Stimulated activated CD8-positive, alpha-beta memory T cell treated with anti-CD3 and anti-CD28 coated beads, Interleukin-4, amount 100 ng/mL, for 48 hours (primary cell): ENCODE data around the gene IFI6.
A peak's percentile ranks its signal among the peaks of the same experiment; 100 is the strongest.
"Not testable (repeated sequence)": the region's sequence is repeated elsewhere in the genome, so short reads cannot be mapped to it uniquely, and the experiment has no call there.

ENCODE experiments used
- DNase-seq: peaks from one replicate; pipeline ENCODE4 v3.0.0-alpha.2; 2020

IFI6 gene

GRCh38 chr1:27649306-27649635 lies 22.7 kb downstream of the IFI6 start:
- DNase-seq: no peak

GRCh38 chr1:27648602-27649305 lies 23.2 kb downstream of the IFI6 start:
- DNase-seq: no peak

- no peak for DNase-seq
These were observed 24.7 kb downstream of the IFI6 start for GRCh38 chr1:27647328-27647727.

DNA sequence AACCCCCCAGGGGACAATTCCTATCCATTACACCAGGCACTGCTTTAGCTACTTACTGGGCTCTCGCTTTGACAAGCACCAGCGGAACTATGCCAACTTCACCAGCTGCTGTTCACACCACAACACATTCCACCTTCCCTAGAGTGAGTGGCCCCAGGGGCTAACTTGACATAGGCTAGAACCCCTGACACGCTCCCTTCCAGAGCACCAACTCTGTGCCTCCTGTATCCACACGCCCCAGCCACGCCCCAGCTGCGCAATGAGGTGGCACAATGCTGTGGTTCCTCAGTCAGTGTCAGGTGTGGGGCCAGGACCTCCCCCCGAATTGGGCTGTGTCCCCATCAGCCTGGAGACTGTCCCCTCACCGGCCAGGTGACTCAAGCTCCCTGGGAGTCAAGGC lies 25.3 kb downstream of the IFI6 start:
- no peak for DNase-seq

- no peak for DNase-seq
These were observed 26.9 kb downstream of the IFI6 start for GRCh38 chr1:27645071-27645415.

- DNase-seq: no peak
These were observed 27.5 kb downstream of the IFI6 start for GRCh38 chr1:27644369-27645070.

GRCh38 chr1:27643600-27644368 lies 28.2 kb downstream of the IFI6 start:
- DNase-seq: peak; percentile 78

DNA sequence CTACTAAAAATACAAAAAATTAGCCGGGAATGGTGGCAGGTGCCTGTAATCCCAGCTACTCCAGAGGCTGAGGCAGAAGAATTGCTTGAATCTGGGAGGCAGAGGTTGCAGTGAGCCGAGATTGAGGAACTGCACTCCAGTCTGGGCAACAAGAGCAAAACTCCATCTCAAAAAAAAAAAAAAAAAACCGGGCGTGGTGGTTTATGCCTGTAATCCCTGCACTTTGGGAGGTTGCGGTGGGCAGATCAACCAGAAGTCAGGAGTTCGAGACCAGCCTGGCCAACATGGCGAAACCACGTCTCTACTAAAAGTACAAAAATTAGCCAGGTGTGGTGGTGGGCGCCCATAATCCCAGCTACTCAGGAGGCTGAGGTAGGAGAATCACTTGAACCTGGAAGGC lies 31.5 kb downstream of the IFI6 start:
- not testable (repeated sequence) for DNase-seq

DNA sequence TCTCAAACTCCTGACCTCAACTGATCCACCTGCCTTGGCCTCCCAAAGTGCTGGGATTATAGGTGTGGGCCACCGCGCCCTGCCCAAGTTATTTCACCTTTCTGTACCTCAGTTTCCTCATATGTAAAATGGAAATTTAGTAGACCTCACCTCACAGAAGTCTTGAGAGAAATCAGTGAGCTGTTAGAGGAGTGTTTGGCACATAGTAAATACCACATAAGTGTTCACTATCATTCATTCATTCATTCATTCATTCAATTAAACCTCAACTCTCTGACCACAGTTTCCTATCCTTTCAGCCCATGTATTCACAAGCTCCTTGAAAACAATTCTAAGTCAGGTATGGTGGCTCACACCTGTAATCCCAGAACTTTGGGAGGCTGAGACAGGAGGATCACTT lies 33.2 kb downstream of the IFI6 start:
- DNase-seq: no peak

DNA sequence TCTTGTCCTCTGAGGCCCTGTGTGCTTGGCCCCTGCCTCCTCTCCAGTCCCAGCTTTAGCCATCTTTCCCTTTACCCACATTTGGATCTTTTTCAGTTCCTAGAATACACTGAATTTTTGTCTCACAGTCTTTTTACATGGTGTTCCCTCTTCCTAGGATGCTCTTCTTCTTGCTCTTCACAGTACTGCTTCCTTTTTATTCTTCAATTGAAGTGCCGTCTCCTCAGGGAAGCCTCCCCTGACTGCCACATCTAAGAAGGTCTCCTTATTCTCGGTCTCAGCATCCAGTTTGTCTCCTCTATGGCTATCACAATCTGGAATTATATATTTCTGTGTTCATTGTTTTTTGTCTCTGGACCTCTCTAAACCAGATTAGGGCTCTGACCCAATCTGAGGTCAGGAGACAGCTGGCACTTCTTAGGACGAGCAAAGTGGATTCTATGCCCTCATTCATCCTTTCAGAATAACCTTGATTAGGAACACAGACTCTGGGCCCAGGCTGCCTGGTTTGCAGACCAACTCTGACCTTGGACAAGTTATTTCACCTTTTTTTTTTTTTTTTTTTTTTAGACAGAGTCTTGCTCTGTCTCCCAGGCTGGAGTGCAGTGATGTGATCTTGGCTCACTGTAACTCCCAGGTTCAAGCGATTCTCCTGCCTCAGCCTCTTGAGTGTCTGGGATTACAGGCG lies 33.8 kb downstream of the IFI6 start:
- DNase-seq: no peak

GRCh38 chr1:27635396-27636142 lies 36.4 kb downstream of the IFI6 start:
- no peak for DNase-seq

DNA sequence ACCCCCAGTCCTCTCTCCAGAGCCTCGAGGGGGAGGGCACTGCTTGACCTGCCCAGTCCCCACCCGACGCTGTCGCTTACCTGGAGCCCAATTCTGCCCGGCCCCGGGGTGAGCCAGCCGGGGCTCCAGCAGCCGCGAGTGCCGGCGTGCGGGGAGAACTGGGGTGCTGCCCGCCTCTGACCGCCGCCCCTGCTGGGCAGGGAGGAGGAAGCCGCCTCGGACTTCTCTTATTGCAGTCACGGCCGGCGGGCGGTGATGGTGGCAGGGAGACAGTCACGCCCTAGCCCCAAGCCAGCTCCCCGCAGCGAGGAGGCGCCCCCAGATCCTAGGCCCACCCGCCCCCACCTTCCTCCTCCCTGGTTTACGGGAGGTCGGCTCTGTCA lies 37.0 kb downstream of the IFI6 start, which contains the start of gene FGR:
Gene FGR (minus strand): TSS at position 201 of the 383 bp plus-strand sequence. CDS start 11,269 bp downstream, outside the sequence.
- no peak for DNase-seq

DNA sequence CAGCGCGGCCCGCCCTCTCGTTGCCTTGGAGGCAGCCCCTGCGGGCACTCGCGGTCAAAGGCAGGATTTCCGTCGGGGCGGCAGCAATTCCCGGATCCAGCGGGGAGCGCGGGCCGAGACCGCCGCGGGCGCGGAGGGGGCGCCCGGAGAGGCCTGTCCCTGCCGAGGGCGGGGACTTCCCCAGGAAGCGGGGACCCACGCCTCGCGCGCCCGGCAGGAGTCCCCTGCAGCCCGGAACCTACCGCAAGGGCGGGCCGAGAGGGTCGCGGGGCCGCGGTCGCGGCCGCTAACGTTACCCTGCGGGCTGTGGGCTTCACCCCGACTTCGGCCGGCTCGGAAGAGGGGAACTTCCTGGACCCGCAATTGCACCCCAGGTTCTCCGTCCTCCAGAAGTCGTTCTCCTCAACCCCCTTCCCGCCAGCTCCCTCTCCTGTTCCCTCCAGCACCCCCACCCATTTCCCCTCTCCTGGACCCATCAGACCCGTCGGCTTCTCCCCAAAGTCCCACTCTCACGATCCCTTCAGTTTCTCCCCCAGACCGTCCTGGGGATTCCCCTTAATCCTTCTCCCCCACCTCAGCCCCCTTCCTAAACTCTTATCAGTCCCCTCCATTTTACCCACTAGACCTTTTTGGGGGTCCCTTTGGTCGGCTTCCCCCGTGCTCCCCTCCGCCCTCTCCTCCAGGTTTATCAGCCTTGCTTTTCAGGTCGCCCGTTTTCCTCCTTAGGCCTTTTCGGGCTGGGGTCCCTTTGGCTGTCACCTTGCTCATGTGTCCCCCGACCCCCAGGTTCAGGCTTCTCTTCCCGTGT lies 37.6 kb downstream of the IFI6 start:
- peak; percentile 58 for DNase-seq

- DNase-seq: no peak
These were observed 38.3 kb downstream of the IFI6 start for GRCh38 chr1:27633640-27634176.

DNA sequence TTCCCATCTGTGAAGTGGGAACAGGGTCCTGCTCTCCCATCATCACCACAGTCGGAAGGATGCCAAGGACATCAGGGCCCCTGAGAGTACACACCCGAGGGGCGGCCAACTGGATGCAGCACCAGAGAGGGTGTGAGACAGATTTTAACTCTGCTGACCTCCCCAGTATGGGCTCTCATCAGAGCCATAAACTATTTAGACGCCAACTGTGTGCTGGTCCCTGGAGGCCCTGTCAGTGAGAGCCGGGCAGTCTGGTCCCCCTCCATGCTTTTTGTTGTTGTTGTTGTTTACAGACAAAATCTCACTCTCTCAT lies 38.7 kb downstream of the IFI6 start:
- DNase-seq: no peak

DNA sequence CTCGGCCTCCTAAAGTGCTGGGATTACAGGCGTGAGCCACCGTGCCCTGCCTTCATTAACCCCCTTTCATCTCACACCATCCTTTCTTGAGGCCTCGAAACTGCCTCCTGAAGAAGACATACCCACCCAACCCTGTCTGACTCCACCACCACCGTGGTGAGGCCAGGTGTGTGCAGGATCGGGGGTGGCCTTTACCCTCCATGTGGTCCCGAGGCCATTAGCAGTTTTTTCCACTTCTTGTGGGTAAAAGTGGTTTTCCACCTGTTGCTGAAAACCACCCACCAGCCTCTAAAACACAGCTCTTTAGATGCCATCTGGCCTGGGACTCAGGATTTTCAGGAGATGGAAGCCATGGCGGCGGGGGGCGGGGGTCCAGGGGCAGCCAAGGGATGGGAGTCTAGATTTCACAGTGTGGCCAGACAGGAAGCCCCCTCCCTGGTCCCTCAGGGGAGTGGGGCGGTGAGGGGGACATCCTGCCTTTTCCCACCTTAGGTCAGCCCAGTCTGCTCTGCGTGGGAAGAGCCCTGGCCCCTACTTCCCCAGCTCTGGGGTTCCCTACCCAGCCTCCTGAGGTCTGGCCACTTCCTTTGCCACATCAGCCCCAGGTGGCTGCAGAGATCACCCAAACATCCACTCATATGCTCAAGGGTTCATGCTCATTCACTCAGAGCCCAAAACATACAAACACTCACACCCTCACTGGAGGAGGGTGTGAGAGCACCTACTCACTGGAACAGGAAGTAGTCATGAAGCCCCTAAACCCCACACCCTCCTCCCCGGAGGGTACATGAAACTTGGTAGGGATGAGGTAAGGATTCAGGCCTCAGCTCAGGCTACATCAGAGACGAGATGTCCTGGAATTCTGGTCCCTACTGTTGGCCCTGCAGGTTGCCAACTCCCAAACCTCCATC lies 39.4 kb downstream of the IFI6 start:
- peak; percentile 76 for DNase-seq

GRCh38 chr1:27630859-27631491 lies 41.0 kb downstream of the IFI6 start:
- DNase-seq: no peak

- DNase-seq: no peak
These were observed 43.3 kb downstream of the IFI6 start for GRCh38 chr1:27628712-27629111.

- not testable (repeated sequence) for DNase-seq
These were observed 44.3 kb downstream of the IFI6 start for GRCh38 chr1:27627733-27628132.

DNA sequence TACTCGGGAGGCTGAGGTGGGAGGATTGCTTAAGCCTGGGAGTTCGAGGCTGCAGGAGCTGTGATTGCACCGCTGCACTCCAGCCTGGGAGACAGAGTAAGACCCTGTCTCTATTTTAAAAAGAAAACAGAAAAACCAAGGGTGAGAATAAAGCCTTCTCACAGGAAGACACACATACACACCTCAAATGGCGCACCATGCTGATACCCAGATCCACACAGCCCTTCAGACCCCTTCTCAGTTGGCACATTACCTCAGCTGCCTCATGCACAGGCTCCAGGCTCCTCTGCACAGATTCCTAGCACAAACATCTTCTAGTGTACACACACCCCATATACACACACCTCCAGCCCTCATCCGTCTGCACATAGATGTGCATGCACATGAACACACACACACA lies 44.9 kb downstream of the IFI6 start:
- no peak for DNase-seq
